Ishikawa (cell line): ENCODE results near the gene SLC9B1.

Experiments
- CEBPB ChIP-seq: IDR thresholded peaks from 2 replicates; pipeline ENCODE4 v1.6.1; 2012
- CREB1 ChIP-seq: IDR thresholded peaks from 2 replicates; pipeline ENCODE4 v1.6.1; 2012; ENCODE audit warnings: low read depth
- EGR1 ChIP-seq: IDR thresholded peaks from 2 replicates; pipeline ENCODE4 v1.6.1; 2012
- EP300 ChIP-seq: IDR thresholded peaks from 2 replicates; pipeline ENCODE4 v1.6.1; 2012; ENCODE audit warnings: borderline replicate concordance
- FOXM1 ChIP-seq: IDR thresholded peaks from 2 replicates; pipeline ENCODE4 v1.6.1; 2012; ENCODE audit warnings: low read depth, borderline replicate concordance
- MAX ChIP-seq: IDR thresholded peaks from 2 replicates; pipeline ENCODE4 v1.6.1; 2012
- NFIC ChIP-seq: IDR thresholded peaks from 2 replicates; pipeline ENCODE4 v1.6.1; 2012
- RAD21 ChIP-seq: IDR thresholded peaks from 2 replicates; pipeline ENCODE4 v1.6.1; 2012; ENCODE audit warnings: low read depth
- REST ChIP-seq: IDR thresholded peaks from 2 replicates; pipeline ENCODE4 v1.6.1; 2012; ENCODE audit warnings: low read depth, mild to moderate bottlenecking
- TAF1 ChIP-seq: IDR thresholded peaks from 2 replicates; pipeline ENCODE4 v1.6.1; 2012; ENCODE audit warnings: low read depth, mild to moderate bottlenecking
- TCF12 ChIP-seq: IDR thresholded peaks from 2 replicates; pipeline ENCODE4 v1.6.1; 2012; ENCODE audit warnings: low read depth
- TEAD4 ChIP-seq: IDR thresholded peaks from 2 replicates; pipeline ENCODE4 v1.6.1; 2012
- USF1 ChIP-seq: IDR thresholded peaks from 2 replicates; pipeline ENCODE4 v1.6.1; 2012
- YY1 ChIP-seq: IDR thresholded peaks from 2 replicates; pipeline ENCODE4 v1.6.1; 2012; ENCODE audit warnings: low read depth
- ZBTB7A ChIP-seq: IDR thresholded peaks from 2 replicates; pipeline ENCODE4 v1.6.1; 2012; ENCODE audit warnings: low read depth

The SLC9B1 gene

DNA sequence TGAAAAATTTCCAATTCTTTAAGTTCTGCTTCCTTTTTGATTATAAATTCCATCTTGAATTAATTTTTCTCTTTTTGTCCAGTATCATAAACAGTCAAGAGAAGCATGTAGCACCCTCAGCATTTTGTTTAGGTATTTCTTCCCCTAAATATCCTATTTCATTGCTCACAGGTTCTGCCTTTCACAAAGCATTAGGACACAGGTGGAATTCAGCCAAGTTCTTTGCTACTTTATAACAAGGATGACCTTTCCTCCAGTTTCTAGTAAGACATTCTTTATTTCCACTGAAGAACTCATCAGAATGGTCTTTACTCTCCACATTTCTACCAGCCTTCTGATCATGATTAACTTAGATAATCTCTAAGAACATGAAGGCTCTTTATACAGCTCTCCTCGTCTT, 7.4 kb downstream of the SLC9B1 start:
- no peak for TF ChIP-seq ZBTB7A
- TF ChIP-seq TEAD4: no peak
- no peak for TF ChIP-seq EP300
- TF ChIP-seq YY1: no peak
- TF ChIP-seq RAD21: no peak
- TF ChIP-seq USF1: no peak
- no peak for TF ChIP-seq MAX

DNA sequence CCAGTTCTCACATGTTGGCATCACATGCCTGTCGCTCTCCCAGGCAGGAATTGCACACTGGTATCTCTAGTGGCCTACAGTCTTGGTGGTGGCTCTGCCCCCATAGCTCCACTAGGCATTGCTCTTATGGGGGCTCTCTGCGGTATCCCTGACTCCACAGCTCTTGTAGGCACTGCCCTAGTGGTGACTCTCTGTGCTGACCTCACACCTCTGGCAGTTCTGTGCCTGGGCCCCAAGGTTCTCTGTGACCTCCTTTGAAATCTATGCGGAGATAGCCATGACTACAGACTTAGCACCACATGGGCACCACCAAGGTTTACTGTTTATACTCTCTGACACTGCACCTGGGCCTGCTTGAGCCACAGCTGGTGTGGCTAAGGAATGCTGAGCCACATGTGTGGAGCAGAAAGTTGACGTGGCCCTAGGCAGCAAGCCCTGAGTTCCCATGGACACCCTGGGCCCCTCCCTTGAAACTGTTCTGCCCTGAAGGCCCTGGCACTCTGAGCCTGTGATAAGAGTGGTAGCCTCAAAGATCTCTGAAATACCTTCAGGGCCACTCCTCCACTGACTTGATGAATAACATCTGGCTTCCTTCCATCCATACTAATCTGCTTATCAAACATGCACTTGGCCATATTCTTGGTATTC, 8.0 kb downstream of the SLC9B1 start:
- TF ChIP-seq NFIC (no peak), REST (no peak), ZBTB7A (no peak), FOXM1 (no peak), CEBPB (no peak), EP300 (no peak), MAX (no peak), YY1 (no peak), TEAD4 (no peak), TAF1 (no peak), EGR1 (no peak), TCF12 (no peak), USF1 (no peak)

DNA sequence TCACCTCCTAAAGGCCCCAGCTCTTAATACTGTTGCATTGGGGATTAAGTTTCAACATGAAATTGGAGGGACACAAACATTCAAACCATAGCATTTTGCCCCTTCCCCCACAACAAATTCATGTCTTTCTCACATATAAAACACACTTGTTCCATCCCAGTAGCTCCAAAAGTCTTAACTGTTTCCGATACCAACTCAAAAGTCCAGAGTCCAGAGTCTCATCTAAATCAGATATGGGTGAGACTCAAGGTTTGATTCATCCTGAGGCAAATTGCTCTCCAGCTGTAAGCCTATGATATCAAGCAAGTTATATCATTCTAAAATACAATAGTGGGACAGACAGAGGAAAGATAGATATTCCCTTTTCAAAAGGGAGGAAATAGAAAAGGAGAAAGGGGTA, 8.7 kb downstream of the SLC9B1 start:
- TF ChIP-seq EP300: no peak

DNA sequence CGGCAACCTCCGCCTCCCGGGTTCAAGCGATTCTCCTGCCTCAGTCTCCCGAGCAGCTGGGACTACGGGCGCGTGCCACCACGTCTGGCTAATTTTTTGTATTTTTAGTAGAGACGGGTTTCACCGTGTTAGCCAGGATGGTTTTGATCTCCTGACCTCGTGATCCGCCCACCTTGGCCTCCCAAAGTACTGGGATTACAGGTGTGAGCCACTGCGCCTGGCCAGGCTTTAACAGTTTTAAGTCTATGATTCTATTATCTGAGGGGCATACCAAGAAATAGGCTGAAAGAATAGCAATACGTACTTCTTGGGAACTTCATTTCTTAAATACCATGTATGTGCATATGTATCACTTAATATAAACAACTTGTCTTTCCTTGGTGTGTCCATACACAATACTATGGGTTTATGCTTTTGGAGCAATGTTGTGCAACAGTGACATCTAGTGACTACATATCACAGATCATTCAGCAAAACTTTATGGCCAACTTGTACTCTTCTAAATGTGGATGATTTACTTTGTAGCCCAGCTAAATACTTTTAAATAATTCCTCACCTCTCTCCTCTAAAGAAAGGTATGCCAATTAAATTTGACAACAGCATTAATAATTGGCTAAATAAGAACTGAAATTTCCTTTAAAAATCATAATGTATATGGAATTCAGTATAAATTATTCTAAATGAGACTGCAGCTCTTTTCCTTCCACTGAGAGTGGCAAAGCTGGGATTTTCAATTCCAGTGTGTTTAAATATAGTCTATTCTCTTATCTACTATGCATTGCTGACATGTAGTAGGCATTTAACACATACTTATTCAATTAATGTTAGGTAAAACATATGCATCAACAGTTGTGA, 10.4 kb downstream of the SLC9B1 start:
- TF ChIP-seq RAD21 (peak; percentile 96), TAF1 (no peak), MAX (no peak), TEAD4 (no peak), REST (no peak)

DNA sequence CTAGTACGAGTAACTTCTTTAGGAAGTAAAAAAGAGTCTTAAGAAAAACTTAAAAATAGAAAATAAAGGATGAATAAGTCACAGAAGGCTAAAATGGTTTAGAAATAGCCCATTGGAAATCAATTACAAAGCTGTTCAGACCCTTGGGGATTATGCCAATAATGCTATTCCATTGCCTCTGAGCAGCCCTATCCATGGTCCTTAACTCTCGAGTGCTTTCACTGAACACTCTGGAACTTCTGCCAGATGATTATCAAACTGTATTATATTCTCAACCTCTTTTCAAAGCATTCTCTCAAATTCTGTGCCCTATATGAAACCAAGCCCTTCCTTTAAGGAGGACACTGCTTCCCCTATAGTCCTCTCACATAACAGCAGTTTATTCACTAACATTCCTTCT, 17.0 kb downstream of the SLC9B1 start:
- no peak for TF ChIP-seq CREB1
- TF ChIP-seq FOXM1: no peak
- no peak for TF ChIP-seq MAX
- no peak for TF ChIP-seq TAF1
- no peak for TF ChIP-seq NFIC
- peak; percentile 84 for TF ChIP-seq REST
